HG02852 (cell line): Measurements from ENCODE around the gene TSSK2.
A peak's percentile ranks its signal among the peaks of the same experiment; 100 is the strongest.

Experiments
- ATAC-seq: cut with Tn5 transposase; IDR thresholded peaks from one replicate; pipeline ENCODE4 v1.9.1; 2021; ENCODE audit warnings: mild to moderate bottlenecking, moderate library complexity; ENCODE audit not compliant: unreplicated experiment

Gene TSSK2

GRCh38 chr22:19166421-19166820, 35.3 kb downstream of the TSSK2 start:
- ATAC-seq = no peak

DNA sequence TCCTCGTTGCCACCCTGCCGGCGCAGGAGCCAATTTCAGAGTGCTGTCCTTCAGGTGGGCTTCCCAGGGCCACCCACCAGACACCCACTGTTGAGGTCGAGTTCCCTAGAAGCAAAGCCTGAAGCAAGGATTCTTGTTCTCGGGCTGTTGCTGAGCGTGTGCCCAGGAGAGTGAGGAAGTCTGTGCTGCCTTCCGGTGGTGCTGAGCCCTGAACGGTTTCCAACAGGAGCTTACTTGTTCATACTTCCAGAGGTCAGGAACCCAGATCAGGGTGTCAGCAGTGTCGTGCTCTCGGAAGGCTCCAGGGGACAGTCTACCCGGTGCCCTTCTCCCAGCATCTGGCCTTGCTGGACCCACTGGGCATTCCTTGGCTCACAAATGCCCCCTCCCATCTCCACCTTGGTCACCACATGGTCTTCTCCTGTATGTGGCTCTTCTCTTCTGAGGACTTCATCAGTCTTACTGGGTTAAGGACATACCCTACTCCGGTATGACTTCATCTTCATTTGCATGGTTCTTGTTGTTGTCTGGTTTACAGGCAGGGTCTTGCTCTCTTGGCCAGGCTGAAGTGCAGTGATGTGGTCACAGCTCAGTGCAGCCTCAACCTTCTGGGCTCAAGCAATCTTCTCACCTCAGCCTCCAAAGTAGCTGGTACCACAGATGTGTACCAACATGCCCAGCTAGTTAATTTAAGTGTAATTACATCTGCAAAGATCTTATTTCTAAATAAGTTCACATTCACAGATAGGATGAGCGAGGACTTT, 36.2 kb downstream of the TSSK2 start:
- ATAC-seq = no peak

DNA sequence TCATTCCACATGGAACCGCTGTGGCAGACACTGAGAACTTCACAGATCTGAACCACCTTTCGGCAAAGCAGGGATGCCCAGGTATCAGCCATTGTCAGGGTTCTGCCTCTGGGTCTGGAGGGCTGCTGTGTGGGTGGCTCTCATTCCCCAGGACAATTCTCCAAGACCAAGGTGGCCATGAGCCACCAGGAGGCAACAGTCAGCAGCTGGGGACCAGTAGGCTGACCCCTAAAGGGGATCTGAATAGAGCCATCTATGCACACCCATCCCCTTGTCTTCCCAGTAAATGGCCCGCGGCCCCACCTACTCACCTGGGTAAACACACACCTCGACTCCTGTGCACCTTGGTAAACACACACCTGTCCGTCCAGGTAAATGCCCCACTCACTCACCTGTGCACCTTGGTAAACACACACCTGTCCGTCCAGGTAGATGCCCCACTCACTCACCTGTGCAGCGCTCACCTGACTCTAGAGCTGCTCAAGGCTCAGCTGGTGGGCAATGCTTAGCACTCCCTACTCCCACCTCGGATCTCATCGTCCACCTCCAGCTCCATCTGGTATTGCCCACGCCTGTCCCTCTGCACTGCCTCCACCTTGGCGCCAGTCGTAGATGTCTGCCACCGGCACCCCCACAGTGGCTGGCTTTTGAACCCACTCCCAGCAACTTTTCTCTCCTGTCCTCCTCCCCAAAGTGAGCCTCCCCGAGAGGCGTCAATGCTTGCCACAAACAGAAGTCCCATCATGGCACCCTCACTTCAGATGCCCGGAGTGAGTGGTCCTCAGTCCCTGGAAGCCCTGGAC, 37.2 kb downstream of the TSSK2 start:
- no peak for ATAC-seq

DNA sequence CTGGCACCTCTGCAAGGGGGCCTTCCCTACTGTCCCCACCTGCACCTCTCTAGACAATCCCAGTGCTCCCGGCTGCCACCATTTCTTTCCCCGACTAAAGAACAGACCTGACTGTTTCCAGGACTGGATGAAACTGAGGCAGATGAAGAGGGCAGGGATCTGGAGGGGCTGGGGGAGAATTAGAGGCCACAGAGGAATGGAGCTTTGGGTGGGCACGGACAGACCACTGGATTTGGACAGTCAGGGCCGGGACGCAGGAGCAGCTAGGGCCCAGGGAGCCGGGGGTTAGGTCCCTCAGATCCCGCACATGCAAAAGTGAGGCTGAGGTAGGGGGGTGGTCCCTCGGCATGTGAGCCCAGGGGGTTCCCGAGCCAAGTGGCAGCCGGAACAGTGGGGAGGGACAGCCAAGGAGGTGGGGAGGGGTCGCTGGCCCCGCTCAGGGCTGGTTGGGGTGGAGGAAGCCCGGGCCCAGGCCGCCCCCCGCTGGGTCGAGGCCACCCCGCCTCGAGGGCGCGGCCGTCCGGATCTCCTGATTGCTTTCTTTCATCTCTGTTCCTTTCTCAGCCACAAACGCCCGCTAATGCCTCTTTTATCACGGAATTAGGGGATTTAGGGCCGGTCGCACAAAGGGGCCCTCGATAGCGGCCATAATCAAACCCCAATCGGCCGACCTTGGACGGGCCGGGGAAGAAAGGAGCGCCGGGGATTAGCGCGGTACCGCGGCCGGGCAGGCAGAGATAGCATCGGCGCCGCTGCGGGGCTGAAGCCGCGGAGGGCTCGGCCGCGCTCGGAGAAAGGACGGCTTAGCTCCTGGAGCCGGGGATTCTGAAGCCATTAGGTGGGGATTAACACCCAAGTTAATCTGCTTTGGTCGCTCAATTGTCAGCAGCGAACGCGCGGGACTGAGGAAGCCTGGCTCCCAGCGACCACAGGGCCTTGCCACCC, 38.2 kb downstream of the TSSK2 start:
- no peak for ATAC-seq

GRCh38 chr22:19169947-19170318, 38.8 kb downstream of the TSSK2 start:
- ATAC-seq = no peak

GRCh38 chr22:19172213-19173046, 41.3 kb downstream of the TSSK2 start:
- ATAC-seq = no peak

DNA sequence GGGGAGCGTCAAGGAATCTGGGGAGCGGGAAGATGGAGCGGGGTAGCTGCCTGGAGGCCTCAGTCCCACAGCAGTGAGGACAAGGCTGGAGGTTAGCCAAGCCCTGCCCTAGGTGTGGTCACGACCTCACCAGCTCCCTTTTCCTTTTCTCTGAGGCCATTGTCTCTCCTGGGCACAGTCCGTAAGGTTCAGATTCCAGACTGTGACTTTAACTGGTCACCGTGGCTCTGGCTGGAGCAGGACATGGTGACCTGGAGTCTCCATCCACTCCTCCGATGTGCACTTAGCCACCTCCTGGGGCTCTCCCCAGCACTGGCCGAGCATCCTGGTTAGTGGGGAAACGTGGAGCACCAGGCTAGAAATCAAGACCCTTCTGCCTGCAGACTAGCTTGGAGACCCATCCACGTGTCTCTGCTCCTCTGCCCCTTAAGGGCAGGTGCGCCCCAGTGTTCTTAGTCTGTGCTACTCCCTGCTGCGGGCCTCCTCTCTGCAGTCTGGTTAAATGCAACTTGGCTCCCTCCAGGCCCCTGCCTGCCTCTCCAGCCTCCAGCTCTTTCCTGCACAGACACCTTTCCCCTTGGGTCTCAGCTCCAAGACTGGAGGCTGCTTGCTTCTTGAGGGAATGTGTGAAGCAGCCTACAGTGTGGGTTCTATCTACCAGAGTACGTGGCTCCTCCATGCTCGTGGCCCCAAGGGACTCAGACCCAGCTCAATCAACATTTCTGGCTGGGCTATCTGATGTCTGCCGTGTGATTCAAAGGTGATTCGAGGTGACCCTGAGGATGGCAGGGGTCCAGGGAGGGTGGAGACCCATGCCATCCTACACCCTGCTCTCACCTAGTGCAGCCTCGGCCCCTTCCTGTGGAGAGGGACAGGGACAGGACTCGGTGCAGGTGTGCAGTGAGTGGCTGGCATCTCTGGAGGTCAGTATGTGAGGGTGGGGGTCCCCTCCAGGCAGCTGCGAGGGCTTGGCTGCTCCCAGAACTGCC, 42.2 kb downstream of the TSSK2 start:
- no peak for ATAC-seq

- ATAC-seq = no peak
Observed at GRCh38 chr22:19174106-19175025, 43.3 kb downstream of the TSSK2 start.

- no peak for ATAC-seq
Observed at GRCh38 chr22:19175026-19175601, 44.0 kb downstream of the TSSK2 start.

- ATAC-seq = no peak
Observed at GRCh38 chr22:19175602-19176174, 44.6 kb downstream of the TSSK2 start.

- no peak for ATAC-seq
Observed at GRCh38 chr22:19176175-19176643, 45.1 kb downstream of the TSSK2 start.

DNA sequence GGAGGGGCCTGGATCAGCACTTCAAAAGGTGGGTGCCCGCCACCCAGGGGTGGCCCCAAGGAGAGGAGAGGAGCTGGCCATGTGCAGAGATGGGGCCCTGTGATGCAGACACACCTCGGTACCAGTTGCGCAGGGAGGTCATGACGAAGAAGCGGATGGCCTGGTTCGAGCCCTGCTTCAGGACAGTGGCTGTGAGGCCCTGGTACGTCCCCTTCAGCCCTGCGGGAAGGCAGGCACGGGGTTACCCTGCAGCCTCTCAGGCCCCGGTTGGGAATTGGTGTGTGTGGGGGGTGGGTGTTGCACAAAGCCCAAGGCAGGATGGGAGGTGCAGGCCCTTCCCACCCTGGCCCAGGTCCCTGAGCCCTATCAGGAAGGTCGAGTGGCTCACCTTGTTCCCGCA, 45.6 kb downstream of the TSSK2 start:
- ATAC-seq = no peak

GRCh38 chr22:19177164-19178064, 46.3 kb downstream of the TSSK2 start:
- ATAC-seq = no peak

GRCh38 chr22:19178065-19178656, 47.1 kb downstream of the TSSK2 start:
- ATAC-seq = peak; percentile 43

GRCh38 chr22:19178657-19179496, 47.8 kb downstream of the TSSK2 start, which contains the start of gene SLC25A1:
TSS of gene SLC25A1 (minus strand) at chr22:19178736. CDS start at chr22:19178673, 63 bp downstream.
- ATAC-seq = peak; percentile 66
